GM18858 (cell line): ENCODE data around the gene TYW3.

Experiments used
- ATAC-seq: cut with Tn5 transposase; IDR thresholded peaks from one replicate; pipeline ENCODE4 v1.9.1; 2021; ENCODE audit not compliant: unreplicated experiment

TYW3 gene

GRCh38 chr1:74732960-74733603, at the start of gene TYW3, which contains the start of gene CRYZ:
TSS of gene TYW3 (plus strand) at chr1:74733152. CDS start at chr1:74733245, 93 bp downstream.
TSS of gene CRYZ (minus strand) at chr1:74733050. CDS start at chr1:74724821, 8,229 bp downstream.
- peak; percentile 57 for ATAC-seq

- no peak for ATAC-seq
Measured at GRCh38 chr1:74683656-74684055, 49.3 kb upstream of the TYW3 start.

- no peak for ATAC-seq
Measured at GRCh38 chr1:74684301-74684700, 48.7 kb upstream of the TYW3 start.

- no peak for ATAC-seq
Measured at GRCh38 chr1:74686928-74687327, 46.0 kb upstream of the TYW3 start.

GRCh38 chr1:74689621-74690363, 43.2 kb upstream of the TYW3 start:
- ATAC-seq: peak; percentile 73

GRCh38 chr1:74690364-74690696, 42.6 kb upstream of the TYW3 start:
- no peak for ATAC-seq

- no peak for ATAC-seq
Measured at GRCh38 chr1:74690909-74691308, 42.0 kb upstream of the TYW3 start.

GRCh38 chr1:74693473-74693872, 39.5 kb upstream of the TYW3 start:
- no peak for ATAC-seq

GRCh38 chr1:74697832-74698231, 35.1 kb upstream of the TYW3 start:
- ATAC-seq: no peak

- ATAC-seq: peak; percentile 42
Measured at GRCh38 chr1:74699331-74699730, 33.6 kb upstream of the TYW3 start.

GRCh38 chr1:74703386-74704182, 29.4 kb upstream of the TYW3 start:
- no peak for ATAC-seq

GRCh38 chr1:74712881-74713280, 20.1 kb upstream of the TYW3 start:
- ATAC-seq: no peak

- no peak for ATAC-seq
Measured at GRCh38 chr1:74713849-74714248, 19.1 kb upstream of the TYW3 start.

- peak; percentile 78 for ATAC-seq
Measured at GRCh38 chr1:74714429-74715235, 18.3 kb upstream of the TYW3 start.

GRCh38 chr1:74715236-74715502, 17.8 kb upstream of the TYW3 start:
- no peak for ATAC-seq

- ATAC-seq: no peak
Measured at GRCh38 chr1:74715806-74716205, 17.1 kb upstream of the TYW3 start.

- no peak for ATAC-seq
Measured at GRCh38 chr1:74716822-74717221, 16.1 kb upstream of the TYW3 start.

- ATAC-seq: no peak
Measured at GRCh38 chr1:74717626-74718025, 15.3 kb upstream of the TYW3 start.

- no peak for ATAC-seq
Measured at GRCh38 chr1:74726063-74726462, 6.9 kb upstream of the TYW3 start.

GRCh38 chr1:74728736-74729135, 4.2 kb upstream of the TYW3 start:
- no peak for ATAC-seq

- ATAC-seq: no peak
Measured at GRCh38 chr1:74729741-74730478, 3.0 kb upstream of the TYW3 start.
